Adrenal gland (tissue), 5 donors: ENCODE measurements around the gene ZBTB7B.

Source experiments
- CTCF ChIP-seq, 6 experiments: fragments of 450-650 bp in 4 of 6; fragments of 200-600 bp in 2 of 6; sonication (generic) in 1 of 6; IDR thresholded peaks; 1 replicate in 5 of 6; 2 replicates in 1 of 6; pipeline versions ENCODE4 v1.5.1 to v1.8.0; 2016 to 2021; ENCODE audit warnings: antibody characterized with exemption in 6 of 6, mild to moderate bottlenecking in 2 of 6, moderate library complexity in 1 of 6
- POLR2A ChIP-seq, 2 donors: fragments of 450-650 bp; IDR thresholded peaks; one replicate each; pipeline ENCODE4 v1.6.1; 2017; ENCODE audit warnings: antibody characterized with exemption in 2 of 2, mild to moderate bottlenecking in 2 of 2, moderate library complexity in 1 of 2
- donor health status: DM: no; HTN: no; CAD: no.

GRCh38 chr1:154996966-154997701 lies 5.5 kb upstream of the ZBTB7B start:
- TF ChIP-seq CTCF (IDR thresholded peaks at IDR 0.05) (no peak), POLR2A (IDR thresholded peaks at IDR 0.05) (no peak)
